ENCODE results near the gene MVB12B. TPM values are rescaled to one million over a fixed set of nuclear protein-coding genes. Genes with fewer than 3 reads are reported as not detected.

The MVB12B gene
- total RNA-seq, 4 donors from 2014 or later = 8.5 to 13.0 (median 10.5) TPM

DNA sequence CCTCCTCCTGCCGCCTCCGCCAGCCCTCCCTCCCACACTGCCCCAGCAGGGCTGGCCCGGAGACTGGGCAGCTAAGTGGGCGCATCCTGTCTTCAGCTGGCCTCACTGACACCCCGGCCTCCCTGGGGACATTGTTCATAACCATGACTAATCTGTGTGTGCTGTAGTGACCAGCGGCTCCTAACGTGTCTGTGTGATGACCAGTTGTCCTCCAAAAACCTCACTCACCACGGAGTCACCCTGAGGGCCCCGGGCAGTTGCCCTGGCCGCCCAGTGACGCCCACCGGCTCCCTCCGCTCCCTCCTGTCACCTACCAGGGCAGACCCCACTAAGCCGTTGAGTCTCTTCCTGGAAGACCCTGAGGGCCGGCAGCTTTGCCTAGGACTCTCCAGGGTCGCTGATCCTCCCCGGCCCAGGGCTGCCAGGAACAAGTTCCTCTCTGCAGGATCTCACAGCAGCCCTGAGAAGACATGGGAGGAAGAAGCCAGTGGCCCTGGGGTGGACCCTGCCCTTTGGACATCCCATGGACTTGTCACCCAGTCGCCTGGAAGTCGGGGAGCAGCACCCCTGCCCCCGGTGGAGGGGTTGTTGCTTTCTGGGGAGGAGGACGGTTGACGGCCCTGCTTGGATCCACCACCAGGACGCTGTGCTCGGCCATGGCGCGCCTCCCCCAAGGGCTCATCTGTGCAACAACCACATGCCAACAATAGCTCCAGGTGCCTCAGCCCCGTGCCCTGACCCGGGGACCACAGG is 176.9 kb downstream of the MVB12B start:
- TF ChIP-seq, protein P1, sequence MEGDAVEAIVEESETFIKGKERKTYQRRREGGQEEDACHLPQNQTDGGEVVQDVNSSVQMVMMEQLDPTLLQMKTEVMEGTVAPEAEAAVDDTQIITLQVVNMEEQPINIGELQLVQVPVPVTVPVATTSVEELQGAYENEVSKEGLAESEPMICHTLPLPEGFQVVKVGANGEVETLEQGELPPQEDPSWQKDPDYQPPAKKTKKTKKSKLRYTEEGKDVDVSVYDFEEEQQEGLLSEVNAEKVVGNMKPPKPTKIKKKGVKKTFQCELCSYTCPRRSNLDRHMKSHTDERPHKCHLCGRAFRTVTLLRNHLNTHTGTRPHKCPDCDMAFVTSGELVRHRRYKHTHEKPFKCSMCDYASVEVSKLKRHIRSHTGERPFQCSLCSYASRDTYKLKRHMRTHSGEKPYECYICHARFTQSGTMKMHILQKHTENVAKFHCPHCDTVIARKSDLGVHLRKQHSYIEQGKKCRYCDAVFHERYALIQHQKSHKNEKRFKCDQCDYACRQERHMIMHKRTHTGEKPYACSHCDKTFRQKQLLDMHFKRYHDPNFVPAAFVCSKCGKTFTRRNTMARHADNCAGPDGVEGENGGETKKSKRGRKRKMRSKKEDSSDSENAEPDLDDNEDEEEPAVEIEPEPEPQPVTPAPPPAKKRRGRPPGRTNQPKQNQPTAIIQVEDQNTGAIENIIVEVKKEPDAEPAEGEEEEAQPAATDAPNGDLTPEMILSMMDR (IDR thresholded peaks at IDR 0.05; ENCODE audit: low read depth) = no peak

DNA sequence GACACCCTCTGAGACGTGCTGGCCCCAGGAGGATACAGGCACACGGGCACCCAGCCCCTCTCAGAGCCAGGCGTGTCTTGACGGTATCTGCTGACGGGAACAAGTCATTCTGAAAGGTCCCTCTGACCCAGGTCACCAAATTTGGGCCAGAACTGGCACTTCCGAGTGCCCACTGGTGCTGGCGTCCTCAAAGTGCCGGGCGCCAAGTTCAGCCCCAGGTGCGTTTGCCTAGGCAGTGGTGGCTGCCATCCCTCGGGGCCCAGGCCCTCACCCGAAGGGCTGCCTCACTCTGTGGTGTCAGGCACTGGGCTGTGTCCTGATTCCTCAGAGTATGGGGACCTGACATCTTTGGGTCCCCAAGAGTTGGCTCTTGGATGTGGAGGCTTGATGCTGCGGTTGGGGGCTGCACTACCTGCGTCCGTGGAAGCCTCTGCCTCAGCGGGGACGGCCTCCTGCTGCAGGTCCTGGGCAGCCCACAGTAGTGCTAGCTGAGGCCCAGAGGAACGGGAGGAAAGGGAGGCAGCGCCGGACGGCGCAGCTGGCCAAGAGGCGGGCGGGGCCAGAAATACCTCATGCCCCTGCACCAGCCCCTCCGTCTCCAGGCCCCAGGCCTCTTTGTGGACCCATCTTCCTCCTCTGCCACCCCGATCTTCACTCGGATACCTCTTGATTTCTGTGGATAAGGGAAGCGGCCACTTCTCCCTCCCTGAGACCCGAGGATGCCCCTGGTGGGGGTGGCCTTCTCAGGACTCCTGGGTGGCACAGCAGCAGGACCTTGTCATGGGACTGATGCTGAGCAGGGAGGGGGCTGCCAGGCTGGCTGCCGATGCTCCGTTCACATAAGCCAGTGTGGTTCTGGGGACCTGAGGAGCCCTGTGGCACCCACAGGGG is 177.7 kb downstream of the MVB12B start:
- TF ChIP-seq, protein P1 (IDR thresholded peaks at IDR 0.05; ENCODE audit: low read depth) = no peak

DNA sequence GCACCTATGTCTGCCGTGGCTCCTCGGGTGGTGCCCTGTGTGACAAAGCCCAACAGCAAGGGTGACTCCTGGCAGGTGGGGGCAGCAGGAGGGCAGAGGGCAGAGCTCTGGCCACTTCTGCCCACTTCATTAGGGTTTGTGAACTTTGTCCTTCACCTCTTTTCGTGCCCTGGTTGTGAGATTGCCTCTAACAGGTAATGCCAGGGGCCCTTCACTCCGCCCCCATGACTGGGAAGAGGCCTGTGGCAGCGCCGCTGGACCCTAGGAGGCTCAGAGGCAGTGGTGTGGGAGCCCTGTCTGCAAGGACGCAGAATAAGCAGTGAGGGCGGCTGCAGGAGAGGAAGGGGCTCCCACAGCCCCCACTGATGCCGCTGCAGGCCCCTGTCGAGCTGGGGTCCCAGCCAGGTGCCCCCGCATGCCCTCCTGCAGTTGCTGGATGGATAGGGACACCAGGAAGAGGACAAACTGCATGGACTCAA is 178.4 kb downstream of the MVB12B start:
- TF ChIP-seq, protein P1 (IDR thresholded peaks at IDR 0.05; ENCODE audit: low read depth) = no peak

DNA sequence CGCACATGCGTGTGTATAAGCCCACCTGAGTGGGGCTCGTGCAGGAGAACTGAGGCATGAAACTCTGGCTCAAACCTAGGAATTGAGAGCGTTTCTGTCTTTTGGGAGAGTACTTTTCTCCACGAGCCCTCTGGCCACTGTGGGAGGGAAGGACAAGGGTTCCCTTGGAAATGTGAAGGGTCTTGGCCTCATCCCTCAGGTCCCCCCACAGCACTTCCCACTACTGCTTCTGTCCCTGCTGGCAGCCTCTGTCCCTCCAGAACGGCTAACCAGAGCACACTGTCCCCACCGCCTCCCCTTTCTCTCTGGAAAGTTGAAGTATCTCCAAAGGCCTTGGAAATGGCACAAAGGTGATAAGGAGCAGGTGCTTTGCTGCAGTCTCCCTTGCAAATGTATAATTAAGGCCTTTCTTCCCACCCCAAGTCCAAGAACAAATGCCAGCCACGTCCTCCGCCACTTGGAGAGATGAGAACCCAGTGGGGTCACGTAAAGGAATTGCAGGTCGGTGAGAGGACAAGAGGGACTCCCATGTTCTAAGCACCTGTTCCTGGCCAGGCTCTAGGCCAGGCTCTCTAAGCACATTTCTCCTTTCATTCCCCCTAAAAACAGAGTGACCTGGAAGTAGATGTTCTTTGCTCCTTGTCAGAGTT is 179.2 kb downstream of the MVB12B start:
- TF ChIP-seq, protein P1 (IDR thresholded peaks at IDR 0.05; ENCODE audit: low read depth) = no peak

DNA sequence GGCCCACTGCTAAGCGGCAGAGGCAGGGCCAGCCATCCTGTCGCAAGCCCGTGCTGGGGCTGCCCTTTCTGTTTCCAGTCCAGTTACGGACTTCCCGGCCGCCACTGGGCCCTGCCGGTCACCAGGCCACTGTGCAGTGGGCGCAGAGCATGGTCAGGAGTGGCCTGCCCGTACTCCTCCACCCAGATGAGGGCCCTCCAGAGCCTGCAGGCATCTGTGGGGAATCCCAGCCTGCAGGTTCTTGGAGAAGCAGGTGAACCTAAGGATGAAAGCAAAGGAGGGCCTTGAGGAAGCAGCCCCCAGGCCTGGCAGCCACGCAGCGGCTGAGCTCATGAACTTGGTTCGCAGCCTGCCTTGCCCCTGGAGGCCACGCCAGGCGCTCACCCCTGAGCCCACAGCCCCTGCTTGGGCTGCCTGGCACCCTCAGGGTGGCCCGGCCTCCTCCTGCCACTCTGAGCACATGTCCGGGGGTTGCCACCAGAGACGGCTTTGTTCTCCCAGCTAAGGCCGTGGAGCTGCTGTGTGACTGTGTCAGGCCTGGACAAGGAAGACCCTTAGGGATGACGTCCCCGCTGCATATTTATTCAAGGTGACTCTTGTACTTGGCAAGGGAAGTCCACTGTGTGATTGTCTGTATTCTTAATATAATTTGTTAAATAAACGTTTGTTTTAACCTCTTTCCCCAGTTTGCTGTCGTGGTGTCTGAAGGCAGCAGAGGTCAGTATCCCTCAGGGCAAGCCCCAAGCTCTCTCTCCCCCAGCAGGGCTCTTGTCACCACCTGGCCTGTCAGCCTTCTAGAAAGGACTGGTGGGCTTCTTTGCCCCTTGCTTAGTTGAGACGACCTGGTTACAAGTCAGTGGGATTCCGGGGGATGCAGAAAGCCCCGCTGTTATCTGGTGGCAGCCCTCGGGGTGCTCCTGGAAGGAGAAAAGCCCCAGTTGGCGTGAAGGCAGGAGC is 180.0 kb downstream of the MVB12B start:
- TF ChIP-seq, protein P1 (IDR thresholded peaks at IDR 0.05; ENCODE audit: low read depth) = no peak

DNA sequence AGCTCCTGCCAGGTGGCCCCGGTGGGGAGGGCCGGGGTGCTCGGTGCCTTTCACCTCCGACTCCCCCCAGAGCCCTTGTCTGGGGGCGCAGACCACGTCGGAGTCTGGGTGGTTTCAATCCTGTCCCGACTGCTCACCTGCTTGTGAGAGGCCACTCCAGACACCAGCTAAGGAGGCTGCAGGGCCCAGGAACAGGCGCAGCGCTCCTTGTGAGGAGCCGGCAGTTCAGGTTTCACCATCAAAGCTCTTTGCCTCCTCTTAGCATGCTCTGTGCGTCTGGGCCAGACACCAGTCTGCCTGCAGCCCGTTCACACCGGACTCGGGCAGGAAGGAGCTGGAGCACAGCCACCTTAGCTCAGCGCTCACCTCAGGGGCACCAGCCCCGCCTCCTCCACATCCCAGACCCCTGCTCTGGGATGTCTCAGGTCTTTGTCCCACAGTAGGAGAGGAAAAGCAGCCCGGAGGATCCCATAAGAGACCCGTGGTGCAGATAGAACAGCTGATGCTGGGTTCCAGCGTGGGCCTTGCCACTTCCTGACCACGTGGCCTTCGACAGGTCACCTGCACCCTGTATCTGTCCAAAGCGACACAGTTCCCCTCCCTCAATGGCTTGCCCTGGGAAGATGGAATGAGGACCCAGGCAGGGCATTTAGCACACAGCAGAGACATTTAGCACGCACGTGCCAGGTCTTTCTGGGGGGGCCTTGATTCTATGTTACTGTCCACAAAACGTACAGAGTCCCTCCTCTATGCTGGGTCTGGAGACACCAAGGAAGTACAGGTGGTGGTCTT is 180.9 kb downstream of the MVB12B start:
- TF ChIP-seq, protein P1 (IDR thresholded peaks at IDR 0.05; ENCODE audit: low read depth) = no peak
